OCI-LY1 (cell line): Measurements from ENCODE around the gene BNIP2.

Experiments used
- H2AFZ ChIP-seq: fragments of 200-600 bp; sonication (generic), shearing (Covaris generic); 2 replicates; pipeline ENCODE4 v1.6.0; 2014; ENCODE audit warnings: antibody characterized with exemption, mild to moderate bottlenecking, low read length
- H3F3A ChIP-seq: fragments of 200-600 bp; sonication (generic), shearing (Covaris generic); 2 replicates; pipeline ENCODE4 v1.6.0; 2014; ENCODE audit warnings: mild to moderate bottlenecking, antibody characterized with exemption, low read length, moderate library complexity; ENCODE audit not compliant: insufficient read depth
- H3K27ac ChIP-seq: fragments of 200-600 bp; sonication (generic); 2 replicates; pipeline ENCODE4 v1.5.1; 2014; ENCODE audit warnings: low read length, mixed run types, mild to moderate bottlenecking, low read depth; ENCODE audit not compliant: poor library complexity, severe bottlenecking
- H3K27me3 ChIP-seq: fragments of 200-600 bp; sonication (generic); 2 replicates; pipeline ENCODE4 v1.6.0; 2014; ENCODE audit warnings: antibody characterized with exemption, mild to moderate bottlenecking, low read length, moderate library complexity; ENCODE audit not compliant: insufficient read depth
- H3K36me3 ChIP-seq: fragments of 200-600 bp; sonication (generic); 2 replicates; pipeline ENCODE4 v1.6.1; 2014; ENCODE audit warnings: mild to moderate bottlenecking, antibody characterized with exemption, low read length, moderate library complexity, mixed read lengths; ENCODE audit not compliant: insufficient read depth
- H3K4me1 ChIP-seq: fragments of 200-600 bp; sonication (generic); 2 replicates; pipeline ENCODE4 v1.5.1; 2014; ENCODE audit warnings: mild to moderate bottlenecking, low read length, moderate library complexity; ENCODE audit not compliant: insufficient read depth, severe bottlenecking
- H3K4me2 ChIP-seq: fragments of 200-600 bp; sonication (generic), shearing (Covaris generic); 2 replicates; pipeline ENCODE4 v1.6.1; 2014; ENCODE audit warnings: low read length
- H3K4me3 ChIP-seq: fragments of 200-600 bp; sonication (generic); 2 replicates; pipeline ENCODE4 v1.5.1; 2014; ENCODE audit warnings: low read length, low read depth, mild to moderate bottlenecking, mixed read lengths; ENCODE audit not compliant: poor library complexity, severe bottlenecking
- H3K79me2 ChIP-seq: fragments of 200-600 bp; shearing (Covaris generic); 2 replicates; pipeline ENCODE4 v1.6.1; 2016; ENCODE audit warnings: mixed run types, low read length, mixed read lengths; ENCODE audit not compliant: insufficient read depth
- H3K9ac ChIP-seq: fragments of 200-600 bp; sonication (generic), shearing (Covaris generic); 2 replicates; pipeline ENCODE4 v1.6.1; 2014; ENCODE audit warnings: mild to moderate bottlenecking, low read length, mixed read lengths
- H3K9me2 ChIP-seq: fragments of 200-600 bp; sonication (generic), shearing (Covaris generic); 2 replicates; pipeline ENCODE4 v1.6.1; 2014; ENCODE audit warnings: low read depth, mild to moderate bottlenecking, low read length, mixed read lengths
- H3K9me3 ChIP-seq: fragments of 200-600 bp; shearing (Covaris generic); 2 replicates; pipeline ENCODE4 v1.6.1; 2014; ENCODE audit warnings: low read length, mixed read lengths
- H4K20me1 ChIP-seq: fragments of 200-600 bp; sonication (generic), shearing (Covaris generic); 2 replicates; pipeline ENCODE4 v1.6.0; 2016; ENCODE audit warnings: mild to moderate bottlenecking, low read length; ENCODE audit not compliant: insufficient read depth
- EZH2 ChIP-seq: fragments of 200-600 bp; sonication (generic), shearing (Covaris generic); IDR thresholded peaks from 2 replicates; pipeline ENCODE4 v1.8.0; 2017; ENCODE audit warnings: borderline replicate concordance, mixed run types, mild to moderate bottlenecking, antibody characterized with exemption, low read length, moderate library complexity, mixed read lengths
- TF ChIP-seq, protein P1 (sequence below): fragments of 200-600 bp; sonication (generic), shearing (Covaris generic); IDR thresholded peaks from 2 replicates; pipeline ENCODE4 v1.5.1; 2017; ENCODE audit warnings: mild to moderate bottlenecking, antibody characterized with exemption, low read length, moderate library complexity, mixed read lengths

BNIP2 gene

DNA sequence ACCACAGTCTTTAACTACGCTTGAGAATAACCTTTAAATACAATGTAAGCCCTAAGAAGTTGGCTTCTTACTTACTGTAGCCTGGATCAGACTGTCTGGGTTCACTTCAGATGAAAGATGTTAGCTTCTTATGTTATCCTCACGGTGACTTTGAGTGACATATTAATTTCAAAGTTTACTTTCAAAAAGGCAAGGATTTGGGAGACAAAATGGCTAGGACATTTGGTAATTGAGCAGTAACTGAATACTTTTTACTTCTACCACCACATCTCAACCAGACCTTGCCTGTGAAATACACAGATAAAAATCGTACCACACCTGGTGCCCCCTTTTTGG is 36.0 kb upstream of the BNIP2 start:
- H3K4me3 ChIP-seq, result no peak overlapping the region
- TF ChIP-seq, protein P1, sequence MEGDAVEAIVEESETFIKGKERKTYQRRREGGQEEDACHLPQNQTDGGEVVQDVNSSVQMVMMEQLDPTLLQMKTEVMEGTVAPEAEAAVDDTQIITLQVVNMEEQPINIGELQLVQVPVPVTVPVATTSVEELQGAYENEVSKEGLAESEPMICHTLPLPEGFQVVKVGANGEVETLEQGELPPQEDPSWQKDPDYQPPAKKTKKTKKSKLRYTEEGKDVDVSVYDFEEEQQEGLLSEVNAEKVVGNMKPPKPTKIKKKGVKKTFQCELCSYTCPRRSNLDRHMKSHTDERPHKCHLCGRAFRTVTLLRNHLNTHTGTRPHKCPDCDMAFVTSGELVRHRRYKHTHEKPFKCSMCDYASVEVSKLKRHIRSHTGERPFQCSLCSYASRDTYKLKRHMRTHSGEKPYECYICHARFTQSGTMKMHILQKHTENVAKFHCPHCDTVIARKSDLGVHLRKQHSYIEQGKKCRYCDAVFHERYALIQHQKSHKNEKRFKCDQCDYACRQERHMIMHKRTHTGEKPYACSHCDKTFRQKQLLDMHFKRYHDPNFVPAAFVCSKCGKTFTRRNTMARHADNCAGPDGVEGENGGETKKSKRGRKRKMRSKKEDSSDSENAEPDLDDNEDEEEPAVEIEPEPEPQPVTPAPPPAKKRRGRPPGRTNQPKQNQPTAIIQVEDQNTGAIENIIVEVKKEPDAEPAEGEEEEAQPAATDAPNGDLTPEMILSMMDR, result no peak
- TF ChIP-seq EZH2, result no peak
- no peaks in the 10 kb centered on the region for H3K9me2 ChIP-seq
- H2AFZ ChIP-seq, result no peak overlapping the region
- no peaks in the 10 kb centered on the region for H3K36me3 ChIP-seq
- no peaks in the 10 kb centered on the region for H4K20me1 ChIP-seq
- no peaks in the 10 kb centered on the region for H3K9me3 ChIP-seq
- H3K27ac ChIP-seq, result no peak overlapping the region
- no peaks in the 10 kb centered on the region for H3K27me3 ChIP-seq
- H3K79me2 ChIP-seq, result no peaks in the 10 kb centered on the region
- H3K4me1 ChIP-seq, result no peaks in the 10 kb centered on the region
- no peak overlapping the region for H3K4me2 ChIP-seq
- no peak overlapping the region for H3K9ac ChIP-seq
- no peaks in the 10 kb centered on the region for H3F3A ChIP-seq

DNA sequence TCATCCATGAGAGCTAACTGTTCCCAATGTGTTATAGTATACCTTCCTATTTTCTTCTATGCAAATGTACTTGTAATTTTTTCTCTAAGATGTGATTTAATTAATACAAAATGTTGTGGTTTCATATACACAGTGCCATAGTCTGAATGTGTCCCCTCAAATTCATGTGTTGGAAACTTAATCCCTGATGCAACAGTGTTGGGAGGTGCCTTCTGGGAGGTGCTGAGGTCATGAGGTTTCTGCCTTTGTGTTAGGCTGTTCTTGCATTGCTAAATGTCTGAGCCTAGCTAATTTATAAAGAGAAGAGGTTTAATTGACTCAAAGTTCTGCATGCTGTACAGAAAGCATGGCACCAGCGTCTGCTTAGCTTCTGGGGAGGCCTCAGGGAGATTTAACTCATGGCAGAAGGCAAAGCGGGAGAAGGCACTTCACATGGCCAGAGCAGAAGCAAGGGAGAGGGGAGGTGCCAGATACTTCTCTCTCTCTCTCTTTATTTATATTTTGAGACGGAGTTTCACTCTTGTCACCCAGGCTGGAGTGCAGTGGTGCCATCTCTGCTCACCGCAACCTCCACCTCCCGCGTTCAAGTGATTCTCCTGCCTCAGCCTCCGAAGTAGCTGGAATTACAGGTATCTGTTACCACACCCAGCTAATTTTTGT is 34.7 kb upstream of the BNIP2 start:
- no peak overlapping the region for H2AFZ ChIP-seq

DNA sequence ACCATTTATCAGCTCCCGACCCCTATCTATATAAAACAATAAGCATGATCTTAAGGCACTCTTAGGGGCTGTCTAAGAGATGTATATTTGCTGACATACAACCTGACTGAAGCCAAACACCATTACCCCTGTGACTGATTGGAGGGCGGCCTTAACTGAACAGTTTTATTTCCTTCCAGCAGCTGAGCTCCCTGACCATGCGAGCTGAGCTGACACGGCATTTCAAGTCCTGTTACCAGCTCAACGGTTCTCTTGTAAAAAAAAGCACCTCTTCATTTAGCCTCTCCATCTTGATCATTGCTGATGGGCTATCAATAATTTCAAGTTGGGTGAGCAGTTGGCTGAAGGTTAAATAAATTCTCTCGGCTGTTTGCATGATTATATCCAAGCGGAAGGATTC is 33.4 kb upstream of the BNIP2 start:
- no peaks in the 10 kb centered on the region for H3K27me3 ChIP-seq
- no peak overlapping the region for H2AFZ ChIP-seq
- TF ChIP-seq, protein P1, result no peak
- no peak for TF ChIP-seq EZH2
- no peaks in the 10 kb centered on the region for H3K9me2 ChIP-seq
- no peaks in the 10 kb centered on the region for H3K79me2 ChIP-seq
- no peaks in the 10 kb centered on the region for H3K4me1 ChIP-seq
- no peaks in the 10 kb centered on the region for H3F3A ChIP-seq
- H3K36me3 ChIP-seq, result no peaks in the 10 kb centered on the region
- H3K9me3 ChIP-seq, result no peaks in the 10 kb centered on the region
- H3K4me2 ChIP-seq, result no peak overlapping the region
- H3K9ac ChIP-seq, result no peak overlapping the region
- H4K20me1 ChIP-seq, result no peaks in the 10 kb centered on the region
- H3K27ac ChIP-seq, result no peak overlapping the region
- no peak overlapping the region for H3K4me3 ChIP-seq

More for the DNA sequence above, 34.7 kb upstream of the BNIP2 start:
- Histone ChIP-seq H3F3A (no peaks in the 10 kb centered on the region), H3K9ac (no peak overlapping the region), H3K4me1 (no peaks in the 10 kb centered on the region), H3K4me2 (no peak overlapping the region), H3K4me3 (no peak overlapping the region), H3K36me3 (no peaks in the 10 kb centered on the region), H3K27me3 (no peaks in the 10 kb centered on the region), H3K27ac (no peak overlapping the region), H4K20me1 (no peaks in the 10 kb centered on the region), H3K79me2 (no peaks in the 10 kb centered on the region), H3K9me2 (no peaks in the 10 kb centered on the region), H3K9me3 (no peaks in the 10 kb centered on the region)
- no peak for TF ChIP-seq EZH2
- TF ChIP-seq, protein P1, result no peak
